ENCODE data around the gene MAP2K7.
"Not testable (repeated sequence)": the region's sequence is repeated elsewhere in the genome, so short reads cannot be mapped to it uniquely, and the experiment has no call there.

The MAP2K7 gene

DNA sequence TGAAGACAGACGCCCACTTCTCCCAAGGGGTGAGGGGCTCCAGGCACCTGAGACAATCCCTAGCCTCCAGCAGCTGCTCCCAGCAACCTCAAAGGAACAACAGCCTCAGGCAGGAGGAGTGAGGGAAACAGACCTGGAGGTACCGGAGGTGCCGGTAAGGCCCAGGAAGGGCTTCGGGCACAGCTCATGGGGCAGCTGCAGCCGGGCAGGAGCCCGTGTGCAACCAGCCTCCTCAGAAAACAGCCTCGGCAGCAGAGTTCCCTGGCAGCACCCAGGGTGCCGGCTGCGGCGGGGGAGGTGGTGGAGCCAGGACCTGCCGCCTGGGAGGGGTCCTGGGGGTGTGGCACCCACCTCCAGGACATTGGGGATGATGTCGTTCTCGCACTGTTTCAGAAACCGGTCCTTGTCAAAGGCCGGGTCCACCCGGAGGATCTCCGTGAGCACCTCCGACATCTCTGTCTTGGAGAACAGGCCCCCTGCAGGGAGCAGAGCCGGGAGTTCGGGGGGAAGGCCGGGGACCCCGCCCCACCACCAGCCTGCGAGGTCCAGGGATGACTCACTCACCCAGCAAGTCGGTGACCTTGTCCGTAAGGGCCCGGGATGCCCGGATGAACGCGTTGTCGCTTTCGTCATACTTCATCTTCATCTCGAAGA, 28.7 kb downstream of the MAP2K7 start:
- DNase-seq, result no peak

DNA sequence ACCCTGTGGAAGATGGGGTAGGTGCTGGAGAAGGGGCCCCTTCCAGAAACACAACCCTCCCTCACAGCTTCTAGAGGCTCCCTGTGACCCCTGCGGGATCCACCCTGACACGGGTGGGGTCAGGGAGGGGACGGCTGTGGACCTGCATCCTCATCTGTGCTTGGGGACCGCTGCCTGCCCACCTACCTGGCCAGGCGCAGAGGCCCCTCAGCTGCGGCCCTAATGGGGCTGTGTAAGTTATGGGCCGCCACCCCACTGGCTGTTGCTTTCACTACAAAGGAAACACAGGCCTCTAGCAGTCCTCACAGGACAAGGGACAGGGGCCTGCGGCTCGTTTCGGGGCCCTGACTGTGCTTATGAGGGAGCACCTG, 29.2 kb downstream of the MAP2K7 start:
- no peak for DNase-seq

DNA sequence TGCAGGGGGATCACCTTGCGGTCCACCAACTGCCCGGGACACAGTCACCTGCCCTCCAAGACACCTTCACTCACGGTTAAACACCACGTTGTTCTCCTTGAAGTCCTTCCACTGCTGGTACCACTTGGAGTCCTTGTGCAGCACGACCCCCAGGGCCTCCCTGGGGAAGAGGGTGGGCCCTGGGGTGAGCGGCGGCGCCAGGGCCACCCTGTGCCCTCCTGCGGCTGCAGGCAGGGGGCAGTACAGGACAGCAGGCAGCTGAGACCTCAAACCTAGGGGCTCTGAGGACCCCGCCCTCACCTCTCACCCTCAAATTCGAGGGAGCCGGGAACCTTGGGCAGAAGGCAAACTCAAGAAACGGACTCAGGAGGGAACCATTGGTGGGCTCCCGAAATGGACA, 29.7 kb downstream of the MAP2K7 start:
- DNase-seq, result no peak

DNA sequence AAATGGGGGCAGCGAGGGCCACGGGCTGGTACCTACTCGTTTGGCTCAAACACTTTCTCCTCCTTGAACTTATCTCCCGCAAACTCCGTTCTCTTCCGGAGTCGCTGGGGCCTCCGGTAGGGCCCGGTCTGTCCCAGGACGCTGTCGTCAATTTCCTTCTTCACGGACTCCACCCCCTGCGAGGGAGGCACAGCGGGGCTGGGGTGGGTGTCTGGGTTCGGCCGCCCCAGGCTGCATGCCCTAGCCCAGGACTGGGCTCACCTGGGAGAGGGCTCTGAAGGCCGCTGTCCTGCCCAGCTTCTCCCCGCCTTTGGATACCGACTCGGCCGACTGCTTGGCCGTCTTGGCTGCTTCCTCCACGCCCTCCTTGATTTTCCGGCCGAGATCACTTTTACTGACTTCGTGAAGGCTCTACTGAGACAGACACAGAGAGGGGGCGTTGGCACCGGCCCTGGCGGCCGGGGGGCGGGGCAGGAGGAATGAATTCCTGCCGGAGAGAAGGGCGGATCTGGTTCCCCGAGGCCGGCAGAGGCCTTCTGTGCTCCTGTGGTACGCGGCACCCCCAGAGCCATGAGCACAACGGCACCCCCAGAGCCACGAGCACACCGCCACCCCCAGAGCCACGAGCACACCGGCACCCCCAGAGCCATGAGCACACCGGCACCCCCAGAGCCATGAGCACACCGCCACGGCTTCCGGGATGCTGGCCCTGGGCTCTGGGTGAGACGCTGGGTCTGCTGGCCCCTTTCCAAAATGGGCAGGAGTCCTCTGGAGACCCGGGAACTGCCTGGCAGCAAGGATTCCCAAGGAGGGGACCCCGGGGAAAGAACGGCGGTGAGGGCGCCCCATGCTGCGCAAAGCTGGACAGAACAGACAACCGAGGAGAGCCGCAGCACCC, 30.4 kb downstream of the MAP2K7 start:
- no peak for DNase-seq

DNA sequence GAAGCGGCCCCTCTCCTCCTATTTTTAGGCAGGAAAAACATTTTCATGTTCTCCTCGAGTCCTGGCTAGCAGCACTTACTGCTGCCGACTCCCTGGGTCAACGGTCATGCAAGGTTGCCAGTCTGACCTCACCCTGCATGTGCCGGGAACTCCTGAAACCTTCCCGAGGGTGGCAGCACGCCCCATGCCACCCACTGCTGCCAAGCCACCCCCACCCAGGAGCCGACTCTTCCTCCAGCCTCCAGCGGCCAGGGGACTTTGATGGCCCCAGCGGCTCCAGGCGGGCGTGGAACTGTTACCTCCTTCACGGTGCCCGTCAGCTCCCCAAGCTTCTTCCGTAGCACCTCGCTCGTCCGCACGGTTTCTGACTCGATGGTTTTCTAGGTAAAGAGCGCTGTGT, 31.1 kb downstream of the MAP2K7 start:
- DNase-seq, result no peak

DNA sequence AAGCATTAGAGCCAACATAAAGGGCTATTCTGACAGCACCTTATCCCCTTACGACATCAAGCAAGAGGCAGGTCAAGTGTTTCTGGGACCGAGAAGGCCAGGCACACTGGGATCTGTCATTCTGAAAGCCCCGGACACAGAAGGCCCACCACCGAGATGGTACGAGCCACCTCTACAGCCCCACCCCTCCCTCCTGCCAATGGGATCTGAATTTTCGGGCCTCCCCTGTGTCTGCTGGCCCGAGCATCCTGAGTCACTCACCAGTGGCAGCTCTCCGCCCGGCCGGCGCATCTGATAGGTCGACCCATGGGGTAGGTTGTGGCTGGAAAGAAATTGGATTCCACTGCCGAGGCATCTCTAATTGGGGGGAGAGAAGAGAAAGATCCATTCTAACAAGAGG, 37.2 kb downstream of the MAP2K7 start:
- DNase-seq, result no peak

DNA sequence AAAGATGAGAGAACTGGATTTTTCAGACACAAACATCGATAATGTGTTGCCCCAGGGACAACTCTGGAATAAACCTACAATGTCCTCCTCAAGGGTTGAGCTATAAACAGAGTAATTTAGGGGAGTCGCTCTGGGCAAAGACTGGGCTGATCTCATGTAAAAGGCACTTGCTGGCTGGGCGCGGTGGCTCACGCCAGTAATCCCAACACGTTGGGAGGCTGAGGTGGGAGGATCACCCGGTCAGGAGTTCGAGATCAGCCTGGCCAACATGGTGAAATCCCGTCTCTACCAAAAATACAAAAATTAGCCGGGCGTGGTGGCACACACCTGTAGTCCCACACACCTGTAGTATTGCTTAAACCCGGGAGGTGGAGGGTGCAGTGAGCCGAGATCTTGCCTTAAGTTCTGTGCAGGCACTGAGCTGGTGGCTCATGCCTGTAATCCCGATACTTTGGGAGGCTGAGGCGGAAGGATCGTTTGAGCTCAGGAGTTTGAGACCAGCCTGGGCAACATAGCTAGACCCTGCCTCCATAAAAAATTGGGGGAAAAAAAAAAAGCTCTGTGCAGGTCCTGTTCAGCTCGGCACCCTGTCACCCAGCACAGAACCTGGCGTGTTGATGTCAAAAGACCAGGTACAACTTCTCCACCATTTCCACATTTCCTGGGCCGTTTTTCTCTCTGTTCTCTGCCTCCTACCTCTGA, 38.4 kb downstream of the MAP2K7 start:
- no peak for DNase-seq

DNA sequence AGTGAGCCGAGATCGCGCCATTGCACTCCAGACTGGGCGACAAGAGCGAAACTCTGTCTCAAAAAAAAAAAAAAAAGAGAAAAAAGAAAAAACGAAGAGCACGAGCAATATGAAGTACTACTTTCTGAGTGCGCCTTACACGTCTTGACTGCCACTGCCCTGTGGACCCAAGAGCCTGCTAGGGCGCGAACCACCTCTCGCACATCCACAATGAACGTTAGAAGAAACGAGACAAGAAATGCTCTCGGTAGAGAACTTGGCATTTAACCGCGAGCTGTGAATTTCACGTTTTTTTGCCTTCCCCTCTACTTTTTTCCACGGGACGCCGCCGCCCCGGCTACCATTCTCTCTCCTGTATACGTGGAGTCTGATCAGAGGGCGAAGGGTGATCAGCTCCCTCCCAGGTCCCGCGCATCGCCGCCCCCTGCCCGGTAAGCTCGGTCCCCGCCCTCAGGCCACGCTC, 39.3 kb downstream of the MAP2K7 start:
- DNase-seq, result no peak

DNA sequence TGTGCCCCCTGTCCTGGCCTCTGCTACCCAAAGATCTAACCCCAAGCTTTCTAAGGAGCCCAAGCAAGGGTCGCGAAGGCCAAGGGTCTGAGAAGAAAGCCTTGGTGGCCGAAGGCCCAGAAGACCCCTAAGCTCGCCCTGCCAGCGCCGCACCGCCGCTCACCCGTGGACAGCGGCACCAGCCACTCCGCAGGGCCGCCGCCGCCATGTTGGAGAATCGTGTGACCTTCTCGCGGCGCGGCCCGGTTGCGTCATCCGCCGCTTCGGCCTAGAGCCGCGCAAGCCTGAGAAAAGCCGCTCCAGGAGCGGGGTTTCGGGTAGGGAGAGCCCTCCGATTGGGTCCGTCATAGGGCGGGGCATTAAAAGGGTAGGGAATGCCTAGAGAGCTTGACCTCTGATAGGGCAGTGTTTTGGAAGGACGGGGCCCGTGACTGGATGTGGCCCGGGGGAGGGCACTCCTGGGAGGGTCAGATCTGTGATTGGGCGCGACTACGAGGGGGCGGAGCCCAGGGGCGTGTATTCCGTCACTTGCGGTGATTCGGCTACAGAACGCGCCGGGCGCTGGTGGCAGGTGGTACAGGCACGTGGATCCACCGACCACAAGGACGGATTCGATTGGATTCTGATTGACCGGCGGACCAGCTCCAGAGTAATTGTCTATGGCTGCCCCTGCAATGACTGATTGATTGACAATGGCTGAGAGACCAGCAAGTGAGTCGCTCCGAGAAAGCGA, 39.9 kb downstream of the MAP2K7 start, which contains the start of gene TIMM44:
TIMM44 (minus strand) TSS at position 223 of the 733 bp plus-strand sequence; CDS start at position 208, 15 bp downstream.
- DNase-seq, result peak; percentile 95 to 97 (median 96)

DNA sequence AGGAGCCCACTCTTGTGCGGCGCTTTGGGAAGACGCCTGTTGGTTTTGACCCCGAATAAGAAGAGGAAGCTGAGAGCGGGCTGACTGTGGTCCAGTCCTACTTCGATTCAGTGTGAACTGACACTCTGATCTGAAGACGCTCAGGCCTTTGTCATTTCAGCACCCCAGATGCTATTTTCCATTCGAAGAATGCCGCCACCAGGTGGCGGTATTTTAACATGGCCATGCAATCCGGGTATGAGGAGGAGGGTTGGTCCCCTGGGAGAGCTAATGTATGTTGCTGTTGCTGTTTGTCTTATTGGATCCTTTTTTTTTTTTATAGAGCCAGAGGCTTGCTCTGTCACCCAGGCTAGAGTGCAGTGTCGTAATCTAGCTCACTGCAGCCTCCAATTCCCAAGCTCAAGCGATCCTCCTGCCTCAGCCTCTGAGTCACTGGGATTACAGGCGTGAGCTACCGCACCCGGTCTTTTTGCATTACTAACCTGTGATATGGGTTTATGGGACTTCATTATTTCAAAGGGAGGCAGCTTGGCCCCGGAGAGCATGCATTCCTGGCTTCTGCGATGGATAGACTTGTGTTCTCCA, 40.6 kb downstream of the MAP2K7 start:
- peak; percentile 58 to 80 (median 74) for DNase-seq

DNA sequence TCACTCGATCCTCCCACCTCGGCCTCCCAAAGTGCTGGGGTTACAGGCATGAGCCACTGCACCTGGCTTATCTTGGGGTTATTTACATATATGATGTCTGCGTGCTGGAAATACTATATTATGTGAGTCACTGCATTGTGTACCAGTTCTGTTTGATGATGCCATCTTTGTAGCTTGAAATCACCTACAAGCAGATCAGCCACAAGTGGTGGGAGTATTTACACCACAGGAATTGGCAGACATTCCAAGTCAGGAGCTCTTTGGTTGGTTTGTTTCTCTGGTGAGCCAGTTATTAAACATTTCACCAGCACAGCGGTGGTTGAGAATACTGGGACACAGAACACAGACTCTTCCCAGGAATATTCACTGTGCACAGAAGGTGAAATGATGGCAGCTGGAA, 44.3 kb downstream of the MAP2K7 start:
- no peak for DNase-seq

DNA sequence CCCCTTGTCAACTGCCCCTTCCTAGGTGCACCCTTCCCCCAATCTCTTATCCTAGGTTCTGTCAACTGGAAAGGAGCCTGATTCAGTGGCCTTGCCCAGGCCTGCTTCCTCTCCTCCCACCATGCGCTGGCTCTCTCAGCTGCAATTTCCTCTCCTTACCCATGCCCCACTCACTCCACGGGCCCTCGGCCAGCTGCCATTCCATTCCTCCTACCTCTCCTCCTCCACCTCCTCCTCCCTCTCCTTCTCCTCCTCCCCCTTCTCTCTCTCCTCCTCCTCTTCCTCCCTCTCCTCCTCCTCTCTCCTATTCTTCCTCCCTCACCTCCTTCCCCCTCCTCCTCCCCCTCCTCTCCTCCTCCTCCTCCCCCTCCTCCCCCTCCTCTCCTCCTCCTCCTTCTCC, 49.4 kb downstream of the MAP2K7 start:
- DNase-seq, result no peak

DNA sequence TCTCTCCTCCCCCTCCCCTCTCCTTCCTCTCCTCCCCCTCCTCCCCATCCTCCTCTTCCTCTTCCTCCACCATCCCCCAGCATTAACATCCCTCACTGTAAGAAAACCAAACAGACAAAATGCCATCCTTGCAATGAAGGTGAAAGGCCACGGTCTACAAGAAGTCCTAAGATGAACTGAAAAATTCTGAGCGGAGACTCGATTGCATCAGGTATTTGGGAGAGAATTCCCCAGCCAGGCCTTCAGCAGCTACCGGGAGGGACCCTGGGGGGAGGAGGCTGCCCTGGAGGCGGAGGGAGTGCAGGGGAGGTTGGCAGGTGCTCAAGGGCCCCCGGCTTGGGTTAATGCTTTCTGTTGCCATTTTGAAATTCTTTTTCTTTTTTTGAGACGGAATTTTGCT, 49.9 kb downstream of the MAP2K7 start:
- DNase-seq, result no peak

DNA sequence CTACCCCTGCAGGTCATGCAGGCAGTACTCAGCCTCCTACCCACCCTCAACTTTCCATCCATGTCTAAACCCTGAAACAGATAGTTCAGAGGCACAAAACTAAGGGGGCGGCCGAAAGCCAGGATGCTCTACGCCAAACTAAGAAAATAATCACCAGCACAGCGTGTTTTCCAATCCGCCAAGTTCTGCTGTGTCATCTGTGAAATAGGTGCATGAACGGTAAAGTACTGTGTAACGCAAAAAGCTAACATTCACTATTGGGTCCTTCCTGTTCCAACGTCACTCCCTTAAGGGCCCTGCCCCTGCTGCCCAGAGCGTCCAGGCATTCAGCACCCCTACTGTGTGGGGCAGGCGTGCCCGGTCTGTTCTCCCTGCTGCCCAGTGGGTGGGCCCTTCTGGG, 52.0 kb downstream of the MAP2K7 start:
- no peak for DNase-seq

DNA sequence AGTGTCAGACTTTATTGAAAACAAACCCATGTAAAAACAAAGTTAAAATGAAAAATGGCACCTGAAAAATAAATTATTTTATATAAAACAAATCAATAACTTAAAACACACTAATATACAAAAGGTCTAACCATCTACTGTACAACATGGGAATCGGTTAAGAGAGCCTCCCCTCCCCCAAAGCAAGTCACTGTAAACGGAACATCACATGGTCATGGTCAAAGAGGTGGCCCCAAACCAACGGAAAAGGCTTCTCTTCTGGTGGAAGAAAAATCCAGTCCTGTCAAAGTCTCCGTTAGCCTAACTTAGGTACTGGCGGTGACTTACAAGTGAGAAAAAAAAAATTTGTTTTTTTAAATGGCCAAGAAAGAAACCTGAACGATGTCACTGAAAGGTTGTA, 55.5 kb downstream of the MAP2K7 start:
- DNase-seq, result no peak

DNA sequence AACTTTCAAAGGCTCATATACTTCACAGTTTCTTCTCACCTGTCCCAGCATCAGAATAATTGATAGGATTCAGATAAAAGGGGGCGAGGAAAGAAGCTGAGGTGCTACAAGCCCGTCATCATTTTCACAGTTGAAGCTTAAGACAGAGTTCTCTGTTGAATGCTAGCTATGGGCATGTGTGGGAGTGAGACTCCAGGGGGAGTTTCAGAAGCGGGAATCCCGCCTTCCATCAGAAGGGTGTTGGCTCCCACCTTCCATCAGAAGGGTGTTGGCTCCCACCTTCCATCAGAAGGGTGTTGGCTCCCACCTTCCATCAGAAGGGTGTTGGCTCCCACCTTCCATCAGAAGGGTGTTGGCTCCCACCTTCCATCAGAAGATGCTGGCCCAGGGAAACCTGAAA, 57.4 kb downstream of the MAP2K7 start:
- DNase-seq, result not testable (repeated sequence)

DNA sequence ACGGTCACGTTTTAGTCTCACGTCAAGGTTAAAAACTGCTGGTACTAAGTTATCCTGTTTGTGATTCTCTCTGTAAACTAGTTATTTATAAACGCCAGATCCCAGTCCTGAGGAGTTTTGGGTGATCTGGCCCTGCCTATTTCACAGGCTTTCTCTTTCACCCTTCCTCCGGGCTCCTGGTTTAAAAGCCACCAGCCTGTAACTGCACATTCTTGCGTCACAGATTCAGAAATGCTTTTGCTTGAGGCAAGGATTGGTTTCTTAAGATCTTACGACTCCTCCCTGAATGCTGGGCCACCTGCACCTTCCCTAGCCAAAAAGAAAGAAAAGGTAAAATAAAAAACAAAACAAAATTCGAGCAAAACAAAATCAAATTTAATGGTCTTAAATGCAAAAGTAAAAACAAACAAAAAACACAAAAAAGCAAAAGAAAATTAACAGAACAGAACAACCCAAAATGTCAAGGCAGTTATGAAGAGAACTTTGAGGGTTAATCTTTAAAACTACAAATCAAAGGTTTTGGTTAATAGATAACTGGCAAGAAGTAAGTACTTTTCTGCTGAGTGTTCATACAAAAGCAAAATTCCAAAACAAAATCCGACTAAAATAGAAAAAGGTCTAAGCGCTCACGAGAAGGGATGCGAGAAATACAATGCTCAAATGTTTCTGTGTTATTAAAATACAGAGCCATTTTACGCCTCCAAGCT, 58.4 kb downstream of the MAP2K7 start:
- DNase-seq, result no peak

DNA sequence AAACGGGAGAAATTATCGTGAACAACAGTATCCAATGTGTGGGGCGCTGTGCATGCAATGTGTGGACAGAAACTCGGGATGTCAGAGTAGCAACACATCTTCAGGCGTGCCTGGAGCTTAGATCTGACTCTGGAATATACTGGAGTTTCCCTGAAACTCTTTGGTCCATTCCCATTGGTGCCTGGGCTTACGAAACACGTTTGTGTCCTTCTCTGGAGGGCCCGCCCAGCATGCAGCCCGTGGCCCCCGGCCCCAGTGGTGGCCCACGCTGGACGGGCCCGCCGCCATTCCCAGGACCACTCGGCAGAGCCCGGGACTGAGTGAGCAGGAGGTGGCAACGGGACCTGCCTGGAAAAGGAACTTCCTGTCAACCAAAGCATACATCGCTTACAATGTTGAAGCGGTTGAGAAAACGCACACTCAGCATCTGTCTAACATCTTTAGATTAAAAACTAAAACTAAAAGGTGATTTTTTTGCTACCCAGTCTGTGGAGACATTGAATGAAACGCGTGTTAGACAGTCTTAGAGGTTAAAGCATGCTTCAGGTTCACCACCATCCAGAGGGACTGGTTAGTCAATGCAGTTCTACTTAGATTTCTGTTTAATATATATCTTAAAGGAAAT, 59.1 kb downstream of the MAP2K7 start:
- no peak for DNase-seq

DNA sequence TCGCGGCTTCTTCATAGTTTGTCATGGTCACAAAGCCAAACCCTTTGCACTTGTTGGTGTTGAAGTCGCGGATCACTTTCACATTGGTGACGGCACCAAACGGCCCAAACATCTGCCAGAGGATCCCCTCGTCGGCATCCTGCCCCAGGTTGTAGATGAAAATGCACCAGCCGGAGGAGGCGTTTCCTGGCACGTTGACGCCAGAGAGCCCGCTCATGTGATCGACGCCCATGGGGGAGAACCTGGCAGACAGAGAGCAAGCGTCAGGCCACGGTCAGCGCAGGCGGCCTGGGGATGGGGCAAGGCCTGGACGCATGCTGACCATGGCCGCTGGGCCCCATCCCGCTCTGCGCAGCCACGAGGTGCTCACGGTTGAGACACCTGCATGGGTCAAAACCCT, 59.9 kb downstream of the MAP2K7 start:
- no peak for DNase-seq
